Fibroblast of upper back skin (primary cell): Measurements from ENCODE around the gene CHRM1.
"Not testable (repeated sequence)": the region's sequence is repeated elsewhere in the genome, so short reads cannot be mapped to it uniquely, and the experiment has no call there.

ENCODE experiments used
- DNase-seq: peaks from one replicate; pipeline ENCODE4 v3.0.0-alpha.2; 2013

Gene CHRM1

DNA sequence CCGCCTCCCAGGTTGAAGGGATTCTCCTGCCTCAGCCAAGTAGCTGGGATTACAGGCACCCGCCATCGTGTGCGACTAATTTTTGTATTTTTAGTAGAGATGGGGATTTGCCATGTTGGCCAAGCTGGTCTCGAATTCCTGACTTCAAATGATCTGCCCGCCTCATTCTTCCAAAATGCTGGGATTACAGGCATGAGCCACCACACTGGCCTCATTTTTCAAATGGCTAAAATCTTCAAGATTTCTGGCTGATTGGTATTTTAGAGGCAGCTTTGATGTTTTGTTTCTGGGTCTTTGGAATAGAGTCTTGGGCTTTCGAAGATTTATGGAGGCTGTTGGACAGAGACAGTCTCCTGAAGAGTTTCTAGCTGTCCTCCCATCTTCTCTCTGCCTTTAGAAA is 46.3 kb downstream of the CHRM1 start:
- DNase-seq, result no peak

DNA sequence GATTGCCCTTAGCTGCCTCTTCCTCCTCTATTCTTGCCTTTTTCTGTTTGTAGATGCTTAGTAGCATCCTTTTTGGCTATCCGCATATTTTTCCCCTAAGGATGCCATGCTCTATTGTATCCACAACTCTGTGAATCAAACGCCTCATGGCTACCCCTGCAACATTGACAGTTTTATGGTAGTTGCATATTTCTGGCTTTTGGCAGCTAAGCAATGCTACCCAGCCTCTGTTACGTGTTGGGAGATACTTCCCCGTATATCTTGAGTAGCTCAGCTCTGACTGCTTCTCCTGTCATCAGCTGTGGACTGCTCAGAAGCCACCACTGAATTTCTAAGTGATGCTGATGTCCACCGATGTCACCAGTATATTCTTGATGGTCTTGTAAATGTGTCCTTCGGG is 55.5 kb downstream of the CHRM1 start:
- DNase-seq, result no peak

DNA sequence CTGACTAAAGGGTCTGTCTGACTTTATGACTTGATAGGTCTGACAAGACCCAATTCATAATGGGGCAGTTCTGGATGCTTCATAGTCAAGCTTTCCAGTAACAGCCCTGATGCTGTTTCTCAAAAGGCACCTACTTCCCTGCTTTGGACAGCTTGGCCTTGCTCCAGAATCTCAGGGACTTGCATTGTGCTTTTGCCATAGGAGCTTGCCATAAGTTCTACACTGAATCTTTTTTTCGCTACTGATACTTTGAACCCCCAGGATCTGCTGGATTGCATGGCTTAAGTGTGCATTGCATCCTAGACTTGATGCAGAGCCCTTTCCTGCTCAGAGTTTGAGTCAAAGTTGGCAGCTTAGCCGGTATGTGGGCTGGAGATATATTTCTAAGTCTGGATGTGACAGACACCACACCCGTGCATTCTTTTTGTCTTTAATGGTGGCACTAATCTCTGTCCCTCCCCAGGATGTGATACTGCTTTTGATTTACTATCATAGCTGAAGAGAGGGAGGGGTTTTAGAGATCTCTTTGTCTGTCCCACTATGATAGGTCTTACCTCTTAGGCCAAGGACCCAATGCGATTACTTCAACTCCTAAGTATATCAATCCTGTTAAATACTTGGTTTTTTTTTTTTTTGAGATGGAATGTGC is 57.4 kb downstream of the CHRM1 start:
- no peak for DNase-seq

DNA sequence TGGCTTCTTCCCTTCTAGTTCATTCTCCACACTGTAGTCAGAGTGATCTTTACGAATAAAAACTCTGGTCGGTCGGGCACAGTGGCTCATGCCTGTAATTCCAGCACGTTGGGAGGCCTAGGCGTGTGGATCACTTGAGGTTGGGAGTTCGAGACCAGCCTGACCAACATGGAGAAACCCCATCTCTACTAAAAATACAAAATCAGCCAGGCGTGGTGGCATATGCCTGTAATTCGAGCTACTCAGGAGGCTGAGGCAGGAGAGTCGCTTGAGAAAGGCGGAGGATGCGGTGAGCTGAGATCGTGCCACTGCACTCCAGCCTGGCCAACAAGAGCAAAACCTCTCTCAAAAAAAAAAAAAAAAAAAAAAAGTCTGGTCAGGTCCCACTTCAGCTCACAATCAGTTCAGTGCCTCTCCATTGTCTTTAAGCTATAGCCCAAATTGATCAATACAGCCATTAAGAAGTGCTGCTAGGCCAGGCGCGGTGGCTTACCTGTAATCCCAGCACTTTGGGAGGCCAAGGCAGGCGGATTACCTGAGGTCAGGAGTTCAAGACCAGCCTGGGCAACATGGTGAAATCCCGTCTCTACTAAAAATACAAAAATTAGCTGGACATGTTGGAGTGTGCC is 59.5 kb downstream of the CHRM1 start:
- DNase-seq, result not testable (repeated sequence)

DNA sequence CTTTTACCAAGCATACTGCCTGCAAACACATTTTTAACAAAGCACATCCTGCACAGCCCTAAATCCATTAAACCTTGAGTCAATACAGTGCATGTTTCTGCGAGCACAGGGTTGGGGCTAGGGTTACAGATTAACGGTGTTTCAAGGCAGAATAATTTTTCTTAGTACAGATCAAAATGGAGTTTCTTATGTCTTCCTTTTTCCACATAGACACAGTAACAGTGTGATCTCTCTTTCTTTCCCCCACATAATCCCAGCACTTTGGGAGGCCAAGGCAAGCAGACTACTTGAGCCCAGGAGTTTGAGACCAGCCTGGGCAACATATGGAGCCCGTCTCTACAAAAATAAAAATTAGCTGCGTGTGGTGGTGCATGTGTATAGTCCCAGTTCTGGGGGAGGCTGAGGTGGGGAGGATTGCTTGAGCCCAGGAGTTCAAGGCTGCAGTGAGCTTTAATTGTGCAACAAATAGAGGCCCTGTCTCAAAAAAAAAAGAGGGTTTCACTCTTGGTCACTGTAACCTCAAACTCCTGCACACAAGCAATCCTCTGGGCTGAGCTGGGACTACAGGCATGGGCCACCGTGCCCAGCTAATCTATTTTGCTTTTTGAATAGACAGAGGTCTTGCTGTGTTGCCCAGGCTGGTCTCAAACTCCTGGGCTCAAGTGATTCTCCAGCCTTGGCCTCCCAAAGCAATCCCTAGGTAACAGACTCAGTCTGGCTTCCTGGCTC is 60.2 kb downstream of the CHRM1 start:
- DNase-seq, result no peak

DNA sequence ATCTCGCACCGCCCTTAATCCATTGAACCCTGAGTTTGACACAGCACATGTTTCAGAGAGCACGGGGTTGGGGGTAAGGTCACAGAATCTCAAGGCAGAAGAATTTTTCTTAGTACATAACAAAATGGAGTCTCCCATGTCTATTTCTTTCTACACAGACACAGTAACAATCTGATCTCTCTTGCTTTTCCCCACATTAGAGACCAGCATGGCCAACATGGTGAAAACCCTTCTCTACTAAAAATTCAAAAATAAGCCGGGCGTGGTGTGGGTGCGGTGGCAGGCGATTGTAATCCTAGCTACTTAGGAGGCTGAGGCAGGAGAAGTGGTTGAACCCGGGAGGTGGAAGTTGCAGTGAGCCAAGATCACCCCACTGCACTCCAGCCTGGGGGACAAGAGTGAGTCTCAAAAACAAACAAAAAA is 61.9 kb downstream of the CHRM1 start:
- not testable (repeated sequence) for DNase-seq
